ENCODE measurements around the gene MBLAC2.

Gene MBLAC2

GRCh38 chr5:90475436-90475980, 937 bp upstream of the MBLAC2 start:
- Histone ChIP-seq H3K9me2 (replicated peaks; ENCODE audit: control insufficient read depth, low read length) (no peaks in the 10 kb centered on the region), H3K27me3 (ENCODE audit: control insufficient read depth, low read length) (no peaks in the 10 kb centered on the region), H3K4me1 (ENCODE audit: control insufficient read depth, low read length) (peaks cover 26% of the 10 kb centered on the region), H4K20me1 (ENCODE audit: control insufficient read depth, insufficient read depth, low read depth, low read length) (no peaks in the 10 kb centered on the region), H3F3A (ENCODE audit: control insufficient read depth, insufficient read depth) (no peaks in the 10 kb centered on the region), H3K9me3 (ENCODE audit: control insufficient read depth, insufficient read depth, low read length) (no peaks in the 10 kb centered on the region), H3K36me3 (ENCODE audit: control insufficient read depth, low read length) (peaks cover 31% of the 10 kb centered on the region), H3K79me2 (ENCODE audit: control insufficient read depth, low read length) (peaks cover 88% of the 10 kb centered on the region), H3K4me2 (ENCODE audit: low read length) (peak overlapping the region; percentile 98), H3K27ac (ENCODE audit: low read depth, low read length) (no peak overlapping the region), H3K4me3 (ENCODE audit: low read length) (peak overlapping the region; percentile 93)
- no peak for TF ChIP-seq CTCF (IDR thresholded peaks at IDR 0.05; ENCODE audit: low read depth, low read length, poor library complexity, severe bottlenecking)
- no peak for TF ChIP-seq EZH2phosphoT487 (IDR thresholded peaks at IDR 0.05; ENCODE audit: borderline replicate concordance, low read length)

- Histone ChIP-seq H3K27me3 (ENCODE audit: control insufficient read depth, low read length) (no peaks in the 10 kb centered on the region), H3K4me2 (ENCODE audit: low read length) (peak overlapping the region; percentile 98), H3K79me2 (ENCODE audit: control insufficient read depth, low read length) (peaks cover 89% of the 10 kb centered on the region), H3K4me3 (ENCODE audit: low read length) (peak overlapping the region; percentile 93), H3K9me2 (replicated peaks; ENCODE audit: control insufficient read depth, low read length) (no peaks in the 10 kb centered on the region), H3K9me3 (ENCODE audit: control insufficient read depth, insufficient read depth, low read length) (no peaks in the 10 kb centered on the region), H4K20me1 (ENCODE audit: control insufficient read depth, insufficient read depth, low read depth, low read length) (no peaks in the 10 kb centered on the region), H3F3A (ENCODE audit: control insufficient read depth, insufficient read depth) (no peaks in the 10 kb centered on the region), H3K27ac (ENCODE audit: low read depth, low read length) (peak overlapping the region; percentile 48), H3K4me1 (ENCODE audit: control insufficient read depth, low read length) (peaks cover 26% of the 10 kb centered on the region), H3K36me3 (ENCODE audit: control insufficient read depth, low read length) (peaks cover 25% of the 10 kb centered on the region)
- TF ChIP-seq EZH2phosphoT487 (IDR thresholded peaks at IDR 0.05; ENCODE audit: borderline replicate concordance, low read length) (no peak), CTCF (IDR thresholded peaks at IDR 0.05; ENCODE audit: low read depth, low read length, poor library complexity, severe bottlenecking) (no peak)
These were observed 956 bp downstream of the MBLAC2 start for GRCh38 chr5:90473396-90474234.

- Histone ChIP-seq H3K36me3 (ENCODE audit: control insufficient read depth, low read length) (peaks cover 22% of the 10 kb centered on the region), H3K4me3 (ENCODE audit: low read length) (peak overlapping the region; percentile 93), H3K27me3 (ENCODE audit: control insufficient read depth, low read length) (no peaks in the 10 kb centered on the region), H3F3A (ENCODE audit: control insufficient read depth, insufficient read depth) (no peaks in the 10 kb centered on the region), H3K9me3 (ENCODE audit: control insufficient read depth, insufficient read depth, low read length) (no peaks in the 10 kb centered on the region), H3K27ac (ENCODE audit: low read depth, low read length) (no peak overlapping the region), H3K4me1 (ENCODE audit: control insufficient read depth, low read length) (peaks cover 26% of the 10 kb centered on the region), H3K9me2 (replicated peaks; ENCODE audit: control insufficient read depth, low read length) (no peaks in the 10 kb centered on the region), H3K79me2 (ENCODE audit: control insufficient read depth, low read length) (peaks cover 83% of the 10 kb centered on the region), H3K4me2 (ENCODE audit: low read length) (peak overlapping the region; percentile 98), H4K20me1 (ENCODE audit: control insufficient read depth, insufficient read depth, low read depth, low read length) (no peaks in the 10 kb centered on the region)
- TF ChIP-seq CTCF (IDR thresholded peaks at IDR 0.05; ENCODE audit: low read depth, low read length, poor library complexity, severe bottlenecking) (no peak), EZH2phosphoT487 (IDR thresholded peaks at IDR 0.05; ENCODE audit: borderline replicate concordance, low read length) (no peak)
These were observed 1.7 kb downstream of the MBLAC2 start for GRCh38 chr5:90472783-90473395.

Data from DOHH2 (cell line).